A204.1 (cell line): ENCODE data around the gene PLCL2.
"Not testable (repeated sequence)": the region's sequence is repeated elsewhere in the genome, so short reads cannot be mapped to it uniquely, and the experiment has no call there.

Source experiments
- FAIRE-seq: peaks from 2 replicates; lab custom pipeline; 2012; peaks lifted over from hg19 to GRCh38; lab: Jason Lieb, UNC

The PLCL2 gene

DNA sequence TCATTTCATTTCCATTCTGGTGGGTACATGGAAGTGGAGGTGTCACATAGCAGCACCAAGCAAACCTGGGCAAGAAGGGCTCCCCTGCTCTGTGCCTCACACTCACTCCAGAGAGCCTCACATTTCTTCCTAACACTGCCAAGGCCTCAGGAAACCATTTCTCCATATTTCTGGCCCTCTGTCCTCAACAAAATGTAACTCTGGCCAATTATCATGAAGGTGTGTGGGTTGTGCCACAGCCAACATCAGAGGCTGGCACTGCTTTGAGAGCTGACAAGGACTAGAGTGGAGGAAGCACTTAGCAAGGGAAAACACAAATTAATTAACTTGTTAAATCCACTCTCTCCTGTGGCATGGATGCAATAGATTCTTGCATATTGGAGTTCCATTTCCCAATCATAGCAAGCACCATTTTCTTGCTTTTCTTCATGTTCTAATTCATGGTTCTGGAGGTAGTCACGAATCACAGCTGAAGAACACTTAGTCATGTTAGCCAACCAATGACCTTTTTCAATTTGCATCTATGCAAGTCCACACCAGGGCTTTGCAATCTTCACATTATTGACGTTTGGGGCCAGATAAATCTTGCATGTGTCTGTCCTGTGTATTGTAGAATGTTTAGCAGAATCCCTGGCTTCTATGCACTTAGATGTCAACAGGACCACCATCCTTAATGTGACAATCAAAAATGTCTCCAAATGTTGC, 241.1 kb downstream of the PLCL2 start:
- FAIRE-seq, result no peak

DNA sequence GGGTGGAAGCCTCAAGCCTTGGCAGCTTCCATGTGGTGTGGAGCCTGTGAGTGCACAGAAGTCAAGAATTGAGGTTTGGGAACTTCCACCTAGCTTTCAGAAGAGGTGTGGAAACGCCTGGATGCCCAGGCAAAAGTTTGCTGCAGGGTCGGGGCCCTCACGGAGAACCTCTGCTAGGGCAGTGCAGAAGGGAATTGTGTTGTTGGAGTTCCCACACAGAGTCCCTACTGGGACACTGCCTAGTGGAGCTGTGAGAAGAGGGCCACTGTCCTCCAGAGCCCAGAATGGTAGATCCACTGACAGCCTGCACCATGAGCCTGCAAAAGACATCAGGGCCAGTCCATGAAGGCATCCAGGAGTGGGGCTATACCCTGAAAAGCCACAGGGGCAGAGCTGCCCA, 243.9 kb downstream of the PLCL2 start:
- FAIRE-seq, result not testable (repeated sequence)

DNA sequence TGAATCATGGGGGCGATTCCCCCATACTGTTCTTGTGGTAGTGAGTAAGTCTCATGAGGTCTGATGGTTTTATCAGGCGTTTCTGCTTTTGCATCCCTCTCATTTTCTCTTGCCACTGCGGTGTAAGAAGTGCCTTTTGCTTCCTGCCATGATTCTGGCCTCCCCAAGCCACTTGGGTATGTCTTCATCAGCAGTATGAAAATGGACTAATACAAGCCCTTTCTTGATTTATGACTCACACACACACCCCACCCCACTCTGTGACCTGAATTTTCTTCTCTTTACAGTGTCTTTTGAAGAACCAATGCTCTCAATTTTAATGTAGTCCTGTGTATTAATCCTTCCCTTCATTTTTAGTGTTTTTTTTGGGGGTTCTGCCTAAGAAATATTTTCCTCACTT, 244.8 kb downstream of the PLCL2 start:
- no peak for FAIRE-seq

DNA sequence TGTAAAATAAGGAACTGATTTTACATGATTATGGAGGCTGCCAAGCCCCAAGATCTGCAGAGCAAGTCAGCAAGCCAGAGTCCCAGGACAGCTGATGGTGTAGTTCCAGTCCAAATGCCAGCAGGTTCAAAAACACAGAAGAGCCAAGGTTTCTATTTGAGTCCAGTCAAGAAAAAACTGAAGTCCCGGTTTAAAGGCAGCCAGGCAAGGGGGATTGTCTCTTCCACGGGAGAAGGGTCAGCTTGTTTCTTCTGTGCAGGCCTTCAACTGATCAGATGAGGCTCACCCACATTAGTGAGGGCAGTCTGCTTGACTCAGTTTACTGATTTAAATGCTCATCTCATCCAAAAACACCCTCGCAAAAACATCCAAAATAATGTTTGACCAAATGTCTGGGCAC, 246.2 kb downstream of the PLCL2 start:
- no peak for FAIRE-seq

- no peak for FAIRE-seq
Observed at GRCh38 chr3:17132286-17133115, 247.7 kb downstream of the PLCL2 start.

- FAIRE-seq, result no peak
Observed at GRCh38 chr3:17133632-17134545, 249.1 kb downstream of the PLCL2 start.

GRCh38 chr3:17135696-17136095, 250.9 kb downstream of the PLCL2 start:
- no peak for FAIRE-seq

GRCh38 chr3:17136136-17136721, 251.5 kb downstream of the PLCL2 start:
- FAIRE-seq, result no peak

- FAIRE-seq, result no peak
Observed at GRCh38 chr3:17137321-17137826, 252.6 kb downstream of the PLCL2 start.

GRCh38 chr3:17138246-17139039, 253.7 kb downstream of the PLCL2 start:
- FAIRE-seq, result no peak
